ENCODE results near the gene MAGT1.

GRCh38 chrX:77892887-77893286 is 2.3 kb downstream of the MAGT1 start:
- no peak for TF ChIP-seq CTCF (IDR thresholded peaks at IDR 0.05)
- TF ChIP-seq POLR2A (IDR thresholded peaks at IDR 0.05), result no peak
